Esophagus muscularis mucosa (tissue), 4 donors: Measurements from ENCODE around the gene TTN.

Source experiments
- EP300 ChIP-seq: sonication (generic); formaldehyde crosslinking; IDR thresholded peaks from one replicate; pipeline ENCODE4 v1.6.1; 2017; ENCODE audit warnings: antibody characterized with exemption
- POLR2A ChIP-seq: fragments of 450-650 bp; IDR thresholded peaks from one replicate; pipeline ENCODE4 v1.6.1; 2017; ENCODE audit warnings: antibody characterized with exemption, moderate library complexity, mild to moderate bottlenecking, low read depth
- TF ChIP-seq, protein P1 (sequence below), 3 experiments: fragments of 200-600 bp in 2 of 3; fragments of 450-650 bp in 1 of 3; sonication (generic) in 2 of 3; IDR thresholded peaks; one replicate each; pipeline ENCODE4 v1.5.1; 2017 to 2019; ENCODE audit warnings: antibody characterized with exemption in 3 of 3, mild to moderate bottlenecking in 2 of 3, moderate library complexity in 1 of 3

DNA sequence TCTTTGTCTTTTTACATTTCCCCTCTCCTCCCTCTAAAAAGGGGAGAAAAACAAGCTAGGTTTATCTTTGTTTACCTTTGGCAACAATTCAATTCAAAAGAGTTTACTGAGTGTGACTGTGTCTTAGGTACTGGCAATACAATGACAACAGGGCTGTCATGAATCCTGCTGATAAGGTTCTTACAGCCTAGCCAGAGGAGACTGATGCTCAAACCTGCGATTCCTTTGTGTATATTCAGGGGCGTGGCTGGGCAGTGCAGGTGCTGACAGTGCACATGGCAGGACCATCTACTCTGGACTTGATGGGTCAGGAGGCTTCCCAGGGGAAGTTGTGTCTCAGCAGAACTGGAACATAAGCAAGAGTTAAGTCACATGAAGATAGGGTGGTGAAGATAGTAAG, 23.2 kb upstream of the TTN start:
- TF ChIP-seq POLR2A (no peak), EP300 (no peak)
- TF ChIP-seq, protein P1, sequence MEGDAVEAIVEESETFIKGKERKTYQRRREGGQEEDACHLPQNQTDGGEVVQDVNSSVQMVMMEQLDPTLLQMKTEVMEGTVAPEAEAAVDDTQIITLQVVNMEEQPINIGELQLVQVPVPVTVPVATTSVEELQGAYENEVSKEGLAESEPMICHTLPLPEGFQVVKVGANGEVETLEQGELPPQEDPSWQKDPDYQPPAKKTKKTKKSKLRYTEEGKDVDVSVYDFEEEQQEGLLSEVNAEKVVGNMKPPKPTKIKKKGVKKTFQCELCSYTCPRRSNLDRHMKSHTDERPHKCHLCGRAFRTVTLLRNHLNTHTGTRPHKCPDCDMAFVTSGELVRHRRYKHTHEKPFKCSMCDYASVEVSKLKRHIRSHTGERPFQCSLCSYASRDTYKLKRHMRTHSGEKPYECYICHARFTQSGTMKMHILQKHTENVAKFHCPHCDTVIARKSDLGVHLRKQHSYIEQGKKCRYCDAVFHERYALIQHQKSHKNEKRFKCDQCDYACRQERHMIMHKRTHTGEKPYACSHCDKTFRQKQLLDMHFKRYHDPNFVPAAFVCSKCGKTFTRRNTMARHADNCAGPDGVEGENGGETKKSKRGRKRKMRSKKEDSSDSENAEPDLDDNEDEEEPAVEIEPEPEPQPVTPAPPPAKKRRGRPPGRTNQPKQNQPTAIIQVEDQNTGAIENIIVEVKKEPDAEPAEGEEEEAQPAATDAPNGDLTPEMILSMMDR (IDR thresholded peaks at IDR 0.05), result no peak
